CD4-positive, alpha-beta T cell treated with Interleukin-4 for 1 hour (primary cell): Measurements from ENCODE around the gene ANKIB1.
A peak's percentile ranks its signal among the peaks of the same experiment; 100 is the strongest.
"Not testable (repeated sequence)": the region's sequence is repeated elsewhere in the genome, so short reads cannot be mapped to it uniquely, and the experiment has no call there.

Experiments
- DNase-seq, 2 donors: peaks; one replicate each; pipeline ENCODE4 v3.0.0-alpha.2; 2020 to 2022

Gene ANKIB1

GRCh38 chr7:92245487-92246359 is at the start of gene ANKIB1, which contains the start of gene KRIT1:
Gene ANKIB1, plus strand, starts transcription at chr7:92245974. Its CDS starts 49,005 bp downstream, at chr7:92294979.
Gene KRIT1, minus strand, starts transcription at chr7:92245914. Its CDS starts 3,779 bp downstream, at chr7:92242135.
- peak; percentile 89 to 90 for DNase-seq

- no peak for DNase-seq
These were observed 45.0 kb upstream of the ANKIB1 start for GRCh38 chr7:92200791-92201190.

- DNase-seq = no peak
These were observed 39.8 kb upstream of the ANKIB1 start for GRCh38 chr7:92205987-92206386.

GRCh38 chr7:92206672-92207071 is 39.1 kb upstream of the ANKIB1 start:
- DNase-seq = no peak

GRCh38 chr7:92221766-92222165 is 24.0 kb upstream of the ANKIB1 start:
- no peak for DNase-seq

GRCh38 chr7:92226981-92227380 is 18.8 kb upstream of the ANKIB1 start:
- DNase-seq = no peak

- no peak for DNase-seq
These were observed 17.7 kb upstream of the ANKIB1 start for GRCh38 chr7:92228100-92228499.

GRCh38 chr7:92228742-92229141 is 17.0 kb upstream of the ANKIB1 start:
- no peak for DNase-seq

GRCh38 chr7:92230547-92230946 is 15.2 kb upstream of the ANKIB1 start:
- no peak for DNase-seq

GRCh38 chr7:92242972-92243371 is 2.8 kb upstream of the ANKIB1 start:
- DNase-seq = no peak

- DNase-seq = peak; percentile 70 to 72
These were observed 827 bp upstream of the ANKIB1 start for GRCh38 chr7:92244808-92245486.

- peak; percentile 18 to 44 for DNase-seq
These were observed 757 bp downstream of the ANKIB1 start for GRCh38 chr7:92246360-92247101.

GRCh38 chr7:92250603-92251002 is 4.8 kb downstream of the ANKIB1 start:
- DNase-seq = no peak

GRCh38 chr7:92251181-92251580 is 5.4 kb downstream of the ANKIB1 start:
- no peak for DNase-seq

- no peak for DNase-seq
These were observed 7.5 kb downstream of the ANKIB1 start for GRCh38 chr7:92253251-92253650.

- not testable (repeated sequence) for DNase-seq
These were observed 9.0 kb downstream of the ANKIB1 start for GRCh38 chr7:92254800-92255199.

GRCh38 chr7:92255308-92255707 is 9.5 kb downstream of the ANKIB1 start:
- DNase-seq = no peak

- DNase-seq = no peak
These were observed 13.3 kb downstream of the ANKIB1 start for GRCh38 chr7:92259062-92259461.

GRCh38 chr7:92259610-92260247 is 14.0 kb downstream of the ANKIB1 start:
- DNase-seq = no peak

- DNase-seq = no peak
These were observed 14.5 kb downstream of the ANKIB1 start for GRCh38 chr7:92260248-92260781.

GRCh38 chr7:92266415-92267241 is 20.9 kb downstream of the ANKIB1 start:
- DNase-seq = no peak

GRCh38 chr7:92268921-92269320 is 23.1 kb downstream of the ANKIB1 start:
- no peak for DNase-seq
